GM12874 (cell line): ENCODE data around the gene SIGLEC5.

ENCODE experiments used
- TF ChIP-seq, protein P1 (sequence below): IDR thresholded peaks from 2 replicates; pipeline ENCODE4 v1.5.1; 2011; ENCODE audit warnings: low read depth, mild to moderate bottlenecking, control low read depth, low read length, moderate library complexity; ENCODE audit not compliant: insufficient read depth

The SIGLEC5 gene

GRCh38 chr19:51570962-51571575 is 59.1 kb downstream of the SIGLEC5 start, which contains the start of gene ZNF175:
Gene ZNF175, plus strand, starts transcription at chr19:51571283. Its CDS starts 2,047 bp downstream, at chr19:51573330.
- TF ChIP-seq, protein P1, sequence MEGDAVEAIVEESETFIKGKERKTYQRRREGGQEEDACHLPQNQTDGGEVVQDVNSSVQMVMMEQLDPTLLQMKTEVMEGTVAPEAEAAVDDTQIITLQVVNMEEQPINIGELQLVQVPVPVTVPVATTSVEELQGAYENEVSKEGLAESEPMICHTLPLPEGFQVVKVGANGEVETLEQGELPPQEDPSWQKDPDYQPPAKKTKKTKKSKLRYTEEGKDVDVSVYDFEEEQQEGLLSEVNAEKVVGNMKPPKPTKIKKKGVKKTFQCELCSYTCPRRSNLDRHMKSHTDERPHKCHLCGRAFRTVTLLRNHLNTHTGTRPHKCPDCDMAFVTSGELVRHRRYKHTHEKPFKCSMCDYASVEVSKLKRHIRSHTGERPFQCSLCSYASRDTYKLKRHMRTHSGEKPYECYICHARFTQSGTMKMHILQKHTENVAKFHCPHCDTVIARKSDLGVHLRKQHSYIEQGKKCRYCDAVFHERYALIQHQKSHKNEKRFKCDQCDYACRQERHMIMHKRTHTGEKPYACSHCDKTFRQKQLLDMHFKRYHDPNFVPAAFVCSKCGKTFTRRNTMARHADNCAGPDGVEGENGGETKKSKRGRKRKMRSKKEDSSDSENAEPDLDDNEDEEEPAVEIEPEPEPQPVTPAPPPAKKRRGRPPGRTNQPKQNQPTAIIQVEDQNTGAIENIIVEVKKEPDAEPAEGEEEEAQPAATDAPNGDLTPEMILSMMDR = no peak

DNA sequence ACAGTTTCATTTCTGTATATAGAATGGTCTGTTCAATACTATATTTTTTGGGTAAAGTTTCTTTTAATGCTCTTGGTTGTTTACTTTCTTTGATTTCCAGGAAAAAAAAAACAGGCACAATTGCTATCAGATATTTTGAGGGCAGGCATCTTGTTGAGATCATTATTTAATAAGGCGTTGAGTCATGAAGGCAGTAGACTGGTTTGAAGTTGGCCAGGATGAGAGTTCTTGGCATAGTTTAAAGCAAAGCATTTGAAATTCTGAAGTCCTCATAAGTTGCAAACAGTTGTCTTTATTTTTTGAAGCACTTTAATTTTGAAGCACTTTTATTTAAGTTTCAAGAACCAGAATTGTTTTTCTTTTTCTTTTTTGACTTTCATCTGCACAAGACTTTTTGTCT is 61.7 kb downstream of the SIGLEC5 start:
- TF ChIP-seq, protein P1 = no peak

DNA sequence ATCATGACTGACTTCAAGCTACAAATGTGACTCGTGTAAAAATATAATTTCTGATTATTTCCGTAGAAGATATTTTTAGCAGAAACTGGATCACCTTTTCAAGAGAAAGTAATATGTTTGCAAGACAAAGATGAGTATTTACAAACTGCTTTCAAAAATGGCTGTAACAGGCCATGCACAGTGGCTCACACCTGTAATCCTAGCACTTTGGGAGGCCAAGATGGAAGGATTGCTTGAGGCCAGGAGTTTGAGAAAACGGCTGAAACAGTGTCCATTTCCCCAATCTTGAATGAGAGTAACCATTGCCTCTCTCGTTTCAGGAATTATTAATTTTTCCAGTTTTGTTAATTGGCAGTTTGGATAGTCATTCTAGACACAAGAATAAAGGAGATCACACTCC is 62.6 kb downstream of the SIGLEC5 start:
- TF ChIP-seq, protein P1 = no peak

- TF ChIP-seq, protein P1 = no peak
Measured at GRCh38 chr19:51566489-51567100, 63.6 kb downstream of the SIGLEC5 start.

- TF ChIP-seq, protein P1 = no peak
Measured at GRCh38 chr19:51565583-51565982, 64.6 kb downstream of the SIGLEC5 start.

DNA sequence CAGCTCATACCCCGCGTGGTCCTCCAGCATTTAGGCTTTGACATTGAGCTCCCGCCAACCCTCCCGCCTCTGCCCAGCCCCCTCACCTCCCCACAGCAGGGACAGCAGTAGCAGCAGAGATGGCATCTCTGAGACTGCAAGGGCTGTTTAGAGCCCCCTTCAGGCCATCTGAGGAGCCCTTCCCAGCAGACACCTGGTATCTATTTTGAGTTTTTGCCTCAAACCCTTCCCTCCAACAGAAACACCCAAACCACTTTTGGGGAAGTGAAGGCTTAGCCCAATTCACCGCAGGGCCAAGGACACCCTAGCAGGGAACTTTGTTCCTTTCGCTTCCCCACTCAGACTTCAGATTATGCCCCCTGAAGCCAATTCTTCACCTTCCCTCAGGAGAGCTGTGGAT is 65.4 kb downstream of the SIGLEC5 start:
- TF ChIP-seq, protein P1 = peak; percentile 60
